Right lobe of liver (tissue), 4 donors: ENCODE data around the gene FANCD2.

ENCODE experiments used
- CTCF ChIP-seq, 4 donors: fragments of 200-600 bp in 3 of 4; fragments of 450-650 bp in 1 of 4; IDR thresholded peaks; one replicate each; pipeline versions ENCODE4 v1.5.1 to v1.8.0; 2016 to 2022; ENCODE audit warnings: antibody characterized with exemption in 4 of 4, mild to moderate bottlenecking in 2 of 4
- POLR2A ChIP-seq: fragments of 450-650 bp; IDR thresholded peaks from one replicate; pipeline ENCODE4 v1.6.1; 2017; ENCODE audit warnings: antibody characterized with exemption, mild to moderate bottlenecking
- donor health status: DM: no; HTN: no; CAD: no.
- donor health status: DM: no; HTN: no; CAD: no.
- donor health status: DM: no; HTN: yes; CAD: no.

- no peak for TF ChIP-seq CTCF (IDR thresholded peaks at IDR 0.05)
- TF ChIP-seq POLR2A = no peak
These were observed 23.3 kb upstream of the FANCD2 start for GRCh38 chr3:10002951-10003350.
